Right kidney (tissue), 1 donor: ENCODE measurements around the gene EIF2D.

Experiments used
- DNase-seq: peaks from one replicate; pipeline ENCODE4 v3.0.0-alpha.2; 2016

EIF2D gene

DNA sequence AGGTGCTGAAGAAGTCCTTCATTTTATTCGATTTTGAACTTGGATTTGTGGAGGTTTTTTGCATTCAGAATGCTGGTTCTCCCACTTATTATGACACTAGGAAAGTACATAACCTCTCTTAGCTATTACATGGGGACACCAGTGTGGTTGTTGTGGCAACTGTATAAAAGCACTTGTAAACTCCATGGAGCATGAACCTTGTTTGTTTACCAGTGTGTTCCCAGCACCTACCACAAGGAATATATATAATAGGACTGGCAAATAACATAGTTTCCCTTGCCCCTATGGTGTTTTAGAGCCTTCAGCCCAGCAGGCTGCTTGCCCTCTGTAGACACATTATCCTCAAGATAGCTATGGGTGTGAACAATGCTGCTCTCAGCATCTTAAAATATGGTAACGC, 61.8 kb downstream of the EIF2D start:
- DNase-seq, result no peak

DNA sequence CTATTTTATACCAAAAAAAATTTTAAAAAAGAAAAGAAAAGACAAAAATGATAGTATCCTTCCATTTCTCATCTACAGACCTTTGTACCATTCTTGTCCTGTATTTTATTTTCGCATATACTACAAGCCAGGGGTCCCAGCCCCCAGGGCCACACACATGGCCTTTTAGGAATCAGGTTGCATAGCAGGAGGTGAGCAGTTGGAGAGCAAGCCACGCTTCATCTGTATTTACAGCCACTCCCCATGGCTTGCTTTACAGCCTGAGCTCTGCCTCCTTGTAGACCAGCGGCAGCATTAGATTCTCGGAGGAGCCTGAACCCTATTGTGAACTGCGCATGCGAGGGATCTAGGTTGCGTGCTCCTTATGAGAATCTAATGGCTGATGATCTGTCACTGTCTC, 65.2 kb downstream of the EIF2D start:
- DNase-seq, result no peak

DNA sequence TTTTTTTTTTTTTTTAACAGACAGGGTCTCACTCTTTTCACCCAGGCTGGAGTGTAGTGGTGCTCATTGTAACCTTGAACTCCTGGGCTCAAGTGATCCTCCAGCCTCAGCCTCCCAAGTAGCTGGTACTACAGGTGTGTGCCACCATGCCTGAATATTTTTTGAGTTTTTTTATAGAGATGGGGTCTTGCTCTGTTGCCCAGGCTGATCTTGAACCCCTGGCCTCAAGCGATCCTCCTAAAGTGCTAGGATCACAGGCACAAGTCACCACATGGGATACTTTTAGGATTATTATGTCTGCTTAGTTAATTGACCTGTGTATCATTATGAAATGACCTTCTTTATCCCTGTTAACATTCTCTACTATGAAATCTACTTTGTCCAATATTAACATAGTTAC, 66.9 kb downstream of the EIF2D start:
- DNase-seq, result no peak

DNA sequence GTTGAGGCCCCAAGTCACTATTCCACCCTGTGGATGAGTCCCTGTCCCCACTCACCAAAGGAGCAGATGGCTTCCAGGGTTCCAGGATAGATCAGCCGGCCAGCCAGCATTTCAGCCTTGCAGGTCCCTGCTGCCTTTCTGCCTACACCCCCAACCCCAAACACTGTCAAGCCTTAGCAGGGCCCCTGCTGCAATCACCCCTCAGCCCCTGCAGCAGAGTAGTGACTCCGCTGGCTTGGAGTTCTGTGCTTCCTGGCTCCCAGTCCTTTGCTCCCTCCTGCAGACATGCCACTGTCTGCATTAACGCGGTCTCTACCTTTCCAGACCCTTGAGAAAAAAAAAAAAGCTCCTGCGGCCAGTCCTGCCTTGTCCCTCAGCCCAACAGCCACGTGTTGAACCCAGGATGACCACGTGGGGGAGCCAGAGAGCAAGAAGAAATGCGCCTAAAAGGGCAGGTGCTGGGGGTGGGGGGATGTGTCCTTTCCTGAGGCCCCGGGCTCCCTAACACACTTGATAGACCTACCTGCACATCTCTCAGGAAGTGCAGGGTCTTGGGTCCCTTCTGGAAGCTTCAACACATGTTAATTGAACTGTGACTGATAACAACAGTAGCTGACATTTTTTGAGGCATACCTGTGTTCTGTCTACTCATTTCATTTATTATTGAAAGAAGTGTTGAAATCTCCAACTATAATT, 67.6 kb downstream of the EIF2D start:
- DNase-seq, result peak; percentile 69
